ENCODE results near the gene TAF11L14.
"Not testable (repeated sequence)": the region's sequence is repeated elsewhere in the genome, so short reads cannot be mapped to it uniquely, and the experiment has no call there.

Gene TAF11L14

DNA sequence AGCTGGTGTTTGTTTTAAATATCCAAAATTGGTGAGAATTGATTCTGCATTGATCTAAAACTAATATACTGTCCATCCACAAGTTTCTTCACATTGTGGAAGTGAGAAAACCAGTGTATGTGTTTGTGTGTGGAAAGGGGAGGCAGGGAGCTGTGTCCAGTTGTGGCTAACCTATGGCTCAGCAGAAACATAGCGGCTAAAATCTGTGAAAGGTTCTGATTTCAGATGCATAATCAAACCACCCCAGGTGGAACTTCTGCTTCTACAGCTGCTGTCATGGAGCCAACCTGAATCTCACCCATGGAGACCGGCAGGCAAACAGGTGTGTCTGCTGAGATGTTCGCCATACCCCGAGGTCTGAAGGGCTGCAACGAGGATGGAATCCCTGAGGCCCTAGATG is at the start of gene TAF11L14:
TAF11L14 (plus strand) TSS at position 301 of the 400 bp plus-strand sequence.
- no peak for TF ChIP-seq JUND (IDR thresholded peaks at IDR 0.05; ENCODE audit: low read depth)
- DNase-seq (ENCODE audit: low read depth in 1 of 2, low spot score in 1 of 2) = no peak
- in situ Hi-C loops (cut with HindIII; ENCODE audit: low pct_unique_long_range_greater_than_20kb, low sequenced_read_pairs) = no loop called here

DNA sequence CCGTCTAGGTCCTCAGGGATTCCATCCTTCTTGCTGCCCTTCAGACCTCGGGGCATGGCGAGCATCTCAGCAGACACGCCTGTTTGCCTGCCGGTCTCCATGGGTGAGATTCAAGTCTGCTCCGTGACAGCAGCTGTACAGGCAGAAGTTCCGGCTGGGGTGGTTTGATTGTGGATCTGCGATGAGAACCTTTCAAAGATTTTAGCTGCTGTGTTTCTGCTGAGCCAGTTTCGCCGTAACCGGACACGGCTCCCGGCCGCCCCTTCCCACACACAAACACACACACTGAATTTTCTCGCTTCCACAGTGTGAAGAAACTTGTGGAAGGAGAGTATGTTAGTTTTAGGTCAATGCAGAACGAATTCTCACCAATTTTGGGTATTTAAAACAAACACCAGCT is 48.6 kb upstream of the TAF11L14 start, which contains the start of gene TAF11L7:
TAF11L7 (minus strand) TSS at position 101 of the 400 bp plus-strand sequence.
- in situ Hi-C loops (cut with HindIII; ENCODE audit: low pct_unique_long_range_greater_than_20kb, low sequenced_read_pairs); DNase-seq (ENCODE audit: low read depth in 1 of 2, low spot score in 1 of 2): not testable (repeated sequence)

DNA sequence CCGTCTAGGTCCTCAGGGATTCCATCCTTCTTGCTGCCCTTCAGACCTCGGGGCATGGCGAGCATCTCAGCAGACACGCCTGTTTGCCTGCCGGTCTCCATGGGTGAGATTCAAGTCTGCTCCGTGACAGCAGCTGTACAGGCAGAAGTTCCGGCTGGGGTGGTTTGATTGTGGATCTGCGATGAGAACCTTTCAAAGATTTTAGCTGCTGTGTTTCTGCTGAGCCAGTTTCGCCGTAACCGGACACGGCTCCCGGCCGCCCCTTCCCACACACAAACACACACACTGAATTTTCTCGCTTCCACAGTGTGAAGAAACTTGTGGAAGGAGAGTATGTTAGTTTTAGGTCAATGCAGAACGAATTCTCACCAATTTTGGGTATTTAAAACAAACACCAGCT is 43.4 kb upstream of the TAF11L14 start, which contains the start of gene TAF11L8:
TAF11L8 (minus strand) TSS at position 101 of the 400 bp plus-strand sequence.
- in situ Hi-C loops (cut with HindIII; ENCODE audit: low pct_unique_long_range_greater_than_20kb, low sequenced_read_pairs); DNase-seq (ENCODE audit: low read depth in 1 of 2, low spot score in 1 of 2): not testable (repeated sequence)

DNA sequence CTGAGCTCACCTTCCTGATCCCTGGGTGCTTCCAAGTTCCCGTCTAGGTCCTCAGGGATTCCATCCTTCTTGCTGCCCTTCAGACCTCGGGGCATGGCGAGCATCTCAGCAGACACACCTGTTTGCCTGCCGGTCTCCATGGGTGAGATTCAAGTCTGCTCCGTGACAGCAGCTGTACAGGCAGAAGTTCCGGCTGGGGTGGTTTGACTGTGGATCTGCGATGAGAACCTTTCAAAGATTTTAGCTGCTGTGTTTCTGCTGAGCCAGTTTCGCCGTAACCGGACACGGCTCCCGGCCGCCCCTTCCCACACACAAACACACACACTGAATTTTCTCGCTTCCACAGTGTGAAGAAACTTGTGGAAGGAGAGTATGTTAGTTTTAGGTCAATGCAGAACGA is 40.0 kb upstream of the TAF11L14 start, which contains the start of gene TAF11L9:
TAF11L9 (minus strand) TSS at position 140 of the 400 bp plus-strand sequence.
- DNase-seq (ENCODE audit: low read depth in 1 of 2, low spot score in 1 of 2); in situ Hi-C loops (cut with HindIII; ENCODE audit: low pct_unique_long_range_greater_than_20kb, low sequenced_read_pairs): not testable (repeated sequence)

DNA sequence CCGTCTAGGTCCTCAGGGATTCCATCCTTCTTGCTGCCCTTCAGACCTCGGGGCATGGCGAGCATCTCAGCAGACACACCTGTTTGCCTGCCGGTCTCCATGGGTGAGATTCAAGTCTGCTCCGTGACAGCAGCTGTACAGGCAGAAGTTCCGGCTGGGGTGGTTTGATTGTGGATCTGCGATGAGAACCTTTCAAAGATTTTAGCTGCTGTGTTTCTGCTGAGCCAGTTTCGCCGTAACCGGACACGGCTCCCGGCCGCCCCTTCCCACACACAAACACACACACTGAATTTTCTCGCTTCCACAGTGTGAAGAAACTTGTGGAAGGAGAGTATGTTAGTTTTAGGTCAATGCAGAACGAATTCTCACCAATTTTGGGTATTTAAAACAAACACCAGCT is 36.5 kb upstream of the TAF11L14 start, which contains the start of gene TAF11L10:
TAF11L10 (minus strand) TSS at position 101 of the 400 bp plus-strand sequence.
- in situ Hi-C loops (cut with HindIII; ENCODE audit: low pct_unique_long_range_greater_than_20kb, low sequenced_read_pairs); DNase-seq (ENCODE audit: low read depth in 1 of 2, low spot score in 1 of 2): not testable (repeated sequence)

DNA sequence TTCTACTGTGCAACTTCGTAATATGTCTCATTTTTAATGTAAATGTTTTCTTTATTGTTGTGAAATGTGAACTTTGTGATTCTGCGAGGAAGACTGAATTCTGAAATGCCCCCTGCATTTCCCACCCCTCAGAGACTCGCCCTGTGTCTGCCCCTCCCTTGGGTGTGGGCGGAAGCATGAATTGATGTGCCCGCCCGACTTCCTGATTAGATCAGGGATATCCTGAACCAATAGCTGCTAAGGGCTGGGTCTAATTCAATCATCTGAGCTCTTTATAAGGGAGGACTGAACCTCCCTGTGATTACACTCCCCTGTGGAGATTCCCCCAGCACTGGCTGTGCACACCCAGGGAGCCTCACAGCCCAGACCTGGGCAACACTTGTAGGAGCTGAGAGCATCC is 30.4 kb upstream of the TAF11L14 start, which contains the start of gene TAF11L11:
TAF11L11 (plus strand) TSS at position 304 of the 400 bp plus-strand sequence.
- DNase-seq (ENCODE audit: low read depth in 1 of 2, low spot score in 1 of 2); in situ Hi-C loops (cut with HindIII; ENCODE audit: low pct_unique_long_range_greater_than_20kb, low sequenced_read_pairs): not testable (repeated sequence)

DNA sequence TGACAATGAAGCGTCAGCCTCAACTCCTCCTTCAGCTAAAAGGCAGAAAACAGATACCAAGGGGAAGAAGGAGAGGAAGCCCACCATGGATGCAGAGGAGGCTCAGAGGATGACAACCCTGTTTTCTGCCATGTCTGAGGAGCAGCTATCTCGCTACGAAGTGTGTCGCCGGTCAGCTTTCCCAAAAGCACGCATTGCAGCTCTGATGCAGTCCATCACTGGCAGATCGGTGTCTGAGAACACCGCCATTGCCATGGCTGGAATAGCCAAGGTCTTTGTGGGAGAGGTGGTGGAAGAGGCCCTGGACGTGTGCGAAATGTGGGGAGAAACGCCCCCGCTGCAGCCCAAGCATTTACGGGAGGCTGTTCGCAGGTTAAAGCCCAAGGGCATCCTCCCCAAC is 29.3 kb upstream of the TAF11L14 start:
- in situ Hi-C loops (cut with HindIII; ENCODE audit: low pct_unique_long_range_greater_than_20kb, low sequenced_read_pairs) = no loop called here
- no peak for TF ChIP-seq JUND (IDR thresholded peaks at IDR 0.05; ENCODE audit: low read depth)

DNA sequence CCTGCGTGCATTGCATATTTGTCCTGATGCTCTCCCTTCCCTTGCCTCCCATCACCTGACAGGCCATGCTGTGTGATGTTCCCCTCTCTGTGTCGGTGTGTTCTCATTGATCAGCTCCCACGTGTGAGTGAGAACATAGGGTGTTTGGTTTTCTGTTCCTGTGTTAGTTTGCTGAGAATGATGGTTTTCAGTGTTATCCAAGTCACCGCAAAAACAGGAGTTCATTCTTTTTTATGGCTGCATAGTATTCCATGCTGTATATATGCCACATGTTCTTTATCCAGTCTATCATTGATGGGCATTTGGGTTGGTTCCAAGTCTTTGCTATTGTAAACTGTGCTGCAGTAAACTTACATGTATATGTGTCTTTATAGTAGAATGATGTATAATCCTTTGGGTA is 26.8 kb upstream of the TAF11L14 start:
- DNase-seq (ENCODE audit: low read depth in 1 of 2, low spot score in 1 of 2); in situ Hi-C loops (cut with HindIII; ENCODE audit: low pct_unique_long_range_greater_than_20kb, low sequenced_read_pairs): not testable (repeated sequence)

More for the DNA sequence above, 29.3 kb upstream of the TAF11L14 start:
- no peak for DNase-seq (ENCODE audit: low read depth in 1 of 2, low spot score in 1 of 2)

DNA sequence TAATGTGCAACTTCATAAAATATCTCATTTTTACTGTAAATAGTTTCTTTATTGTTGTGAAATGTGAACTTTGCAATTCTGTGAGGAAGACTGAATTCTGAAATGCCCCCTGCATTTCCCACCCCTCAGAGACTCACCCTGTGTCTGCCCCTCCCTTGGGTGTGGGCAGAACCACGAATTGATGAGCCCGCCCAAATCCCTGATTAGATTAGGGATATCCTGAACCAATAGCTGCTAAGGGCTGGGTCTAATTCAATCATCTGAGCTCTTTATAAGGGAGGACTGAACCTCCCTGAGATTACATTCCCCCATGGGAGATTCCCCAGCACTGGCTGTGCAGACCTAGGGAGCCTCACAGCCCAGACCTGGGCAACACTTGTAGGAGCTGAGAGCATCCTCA is 24.2 kb upstream of the TAF11L14 start, which contains the start of gene TAF11L12:
TAF11L12 (plus strand) TSS at position 301 of the 400 bp plus-strand sequence.
- in situ Hi-C loops (cut with HindIII; ENCODE audit: low pct_unique_long_range_greater_than_20kb, low sequenced_read_pairs); DNase-seq (ENCODE audit: low read depth in 1 of 2, low spot score in 1 of 2): not testable (repeated sequence)

DNA sequence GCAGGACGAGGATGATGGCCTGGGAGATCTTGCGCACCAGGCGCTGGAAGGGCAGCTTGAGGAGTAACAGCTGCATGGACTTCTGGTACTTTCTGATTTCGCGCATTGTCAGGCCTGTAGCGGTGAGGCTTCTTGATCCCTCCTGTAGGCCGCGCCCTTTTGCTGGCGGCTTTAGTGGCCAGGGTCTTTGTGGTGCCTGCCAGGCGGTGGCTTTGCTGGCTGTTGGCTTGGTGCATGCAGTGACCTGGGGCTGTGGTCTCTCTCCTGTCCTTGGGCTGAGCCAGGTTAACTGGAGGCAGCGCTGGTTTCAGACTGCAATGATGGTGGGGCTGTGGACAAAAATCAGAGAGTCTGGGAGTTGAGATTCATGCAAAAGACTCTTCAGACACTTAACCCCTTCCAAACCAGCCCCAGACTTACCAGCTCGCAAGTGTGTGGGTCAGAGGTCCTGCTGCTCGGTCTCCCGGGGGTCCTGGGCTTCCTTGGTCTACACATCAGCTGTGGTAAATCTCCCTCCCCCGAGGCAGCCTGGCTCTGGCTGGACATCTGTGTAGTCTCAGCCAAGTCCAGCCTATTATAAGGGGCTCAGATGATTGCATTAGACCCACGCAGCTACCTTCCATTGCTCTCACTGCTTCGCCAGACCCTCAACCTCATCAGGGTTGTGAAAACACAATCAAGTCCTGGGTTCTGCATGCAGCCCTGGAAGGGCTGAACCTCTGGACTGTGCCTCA is 19.2 kb upstream of the TAF11L14 start:
- in situ Hi-C loops (cut with HindIII; ENCODE audit: low pct_unique_long_range_greater_than_20kb, low sequenced_read_pairs) = no loop called here
- no peak for TF ChIP-seq JUND (IDR thresholded peaks at IDR 0.05; ENCODE audit: low read depth)
- DNase-seq (ENCODE audit: low read depth in 1 of 2, low spot score in 1 of 2) = no peak

DNA sequence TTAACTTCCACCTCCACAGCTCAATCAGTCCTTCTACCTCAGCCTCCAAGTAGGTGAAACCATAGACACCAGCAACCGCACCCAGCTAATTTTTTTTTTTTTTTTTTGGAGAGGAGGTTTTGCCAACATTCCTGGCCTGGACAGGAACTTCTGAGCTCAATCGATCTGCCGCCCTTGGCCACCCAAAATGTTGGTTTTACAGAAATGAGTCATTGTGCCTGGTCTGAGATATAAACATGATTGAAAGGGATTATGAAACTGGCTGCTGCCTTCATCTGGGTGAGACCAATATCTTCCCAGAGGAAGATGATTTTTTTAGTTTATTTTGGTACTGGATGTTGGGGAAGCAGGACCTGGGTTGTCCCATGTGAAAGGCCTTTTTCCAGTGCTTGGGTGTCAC is 14.9 kb upstream of the TAF11L14 start:
- no peak for DNase-seq (ENCODE audit: low read depth in 1 of 2, low spot score in 1 of 2)
- in situ Hi-C loops (cut with HindIII; ENCODE audit: low pct_unique_long_range_greater_than_20kb, low sequenced_read_pairs) = no loop called here
- no peak for TF ChIP-seq JUND (IDR thresholded peaks at IDR 0.05; ENCODE audit: low read depth)

DNA sequence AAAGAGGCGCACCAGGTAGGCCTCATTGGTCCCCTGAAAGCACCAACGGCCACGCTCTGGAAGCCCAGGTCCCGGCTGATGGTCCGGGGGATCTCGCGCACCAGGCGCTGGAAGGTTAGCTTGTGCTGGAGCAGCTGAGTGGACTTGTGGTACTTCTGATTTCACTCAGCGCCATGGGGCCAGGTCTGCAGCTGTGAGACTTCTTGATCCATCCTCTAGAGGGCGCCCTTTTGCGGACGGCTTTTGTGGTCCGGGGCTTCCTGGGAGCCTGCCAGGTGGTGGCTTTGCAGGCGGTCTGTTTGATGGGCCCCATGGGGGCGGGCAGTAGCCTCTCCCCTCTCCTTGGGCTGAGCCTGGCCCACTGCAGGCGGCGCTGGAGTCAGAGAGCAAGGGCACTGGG is 13.6 kb upstream of the TAF11L14 start:
- in situ Hi-C loops (cut with HindIII; ENCODE audit: low pct_unique_long_range_greater_than_20kb, low sequenced_read_pairs) = no loop called here
- TF ChIP-seq JUND (IDR thresholded peaks at IDR 0.05; ENCODE audit: low read depth) = no peak
- DNase-seq (ENCODE audit: low read depth in 1 of 2, low spot score in 1 of 2) = no peak

DNA sequence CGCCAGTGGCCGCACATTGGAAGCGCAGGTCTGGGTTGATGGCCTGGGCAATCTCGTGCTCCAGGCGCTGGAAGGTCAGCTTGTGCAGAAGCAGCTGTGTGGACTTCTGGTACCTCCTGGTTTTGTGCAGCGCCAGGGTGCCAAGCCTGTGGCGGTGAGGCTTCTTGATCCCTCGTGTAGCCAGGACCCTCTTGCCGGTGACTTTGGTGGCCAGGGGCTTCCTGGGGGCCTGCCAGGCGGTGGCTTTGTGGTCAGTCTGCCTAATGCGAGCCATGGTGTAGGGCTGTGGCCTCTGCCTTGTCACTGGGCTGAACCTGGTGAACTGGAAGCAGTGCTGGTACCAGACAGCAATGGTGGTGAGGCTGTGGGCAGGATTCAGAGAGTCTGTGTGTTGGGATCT is 8.6 kb upstream of the TAF11L14 start:
- DNase-seq (ENCODE audit: low read depth in 1 of 2, low spot score in 1 of 2) = no peak
- in situ Hi-C loops (cut with HindIII; ENCODE audit: low pct_unique_long_range_greater_than_20kb, low sequenced_read_pairs) = no loop called here
- TF ChIP-seq JUND (IDR thresholded peaks at IDR 0.05; ENCODE audit: low read depth) = no peak

DNA sequence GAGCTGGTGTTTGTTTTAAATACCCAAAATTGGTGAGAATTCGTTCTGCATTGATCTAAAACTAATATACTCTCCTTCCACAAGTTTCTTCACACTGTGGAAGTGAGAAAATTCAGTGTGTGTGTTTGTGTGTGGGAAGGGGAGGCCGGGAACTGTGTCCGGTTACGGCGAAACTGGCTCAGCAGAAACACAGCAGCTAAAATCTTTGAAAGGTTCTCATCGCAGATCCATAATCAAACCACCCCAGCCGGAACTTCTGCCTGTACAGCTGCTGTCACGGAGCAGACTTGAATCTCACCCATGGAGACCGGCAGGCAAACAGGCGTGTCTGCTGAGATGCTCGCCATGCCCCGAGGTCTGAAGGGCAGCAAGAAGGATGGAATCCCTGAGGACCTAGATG is 2.5 kb upstream of the TAF11L14 start, which contains the start of gene TAF11L13:
TAF11L13 (plus strand) TSS at position 301 of the 400 bp plus-strand sequence.
- in situ Hi-C loops (cut with HindIII; ENCODE audit: low pct_unique_long_range_greater_than_20kb, low sequenced_read_pairs); DNase-seq (ENCODE audit: low read depth in 1 of 2, low spot score in 1 of 2): not testable (repeated sequence)

DNA sequence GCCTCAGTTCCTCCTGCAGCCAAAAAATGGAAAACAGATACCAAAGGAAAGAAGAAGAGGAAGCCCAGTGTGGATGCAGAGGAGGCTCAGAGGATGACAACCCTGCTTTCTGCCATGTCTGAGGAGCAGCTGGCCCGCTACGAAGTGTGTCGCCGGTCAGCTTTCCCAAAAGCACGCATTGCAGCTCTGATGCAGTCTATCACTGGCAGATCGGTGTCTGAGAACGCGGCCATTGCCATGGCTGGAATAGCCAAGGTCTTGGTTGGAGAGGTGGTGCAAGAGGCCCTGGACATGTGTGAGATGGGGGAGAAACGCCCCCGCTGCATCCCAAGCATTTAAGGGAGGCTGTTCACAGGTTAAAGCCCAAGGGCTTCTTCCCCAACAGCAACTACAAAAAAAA is 15.0 kb downstream of the TAF11L14 start:
- in situ Hi-C loops (cut with HindIII; ENCODE audit: low pct_unique_long_range_greater_than_20kb, low sequenced_read_pairs); DNase-seq (ENCODE audit: low read depth in 1 of 2, low spot score in 1 of 2): not testable (repeated sequence)

DNA sequence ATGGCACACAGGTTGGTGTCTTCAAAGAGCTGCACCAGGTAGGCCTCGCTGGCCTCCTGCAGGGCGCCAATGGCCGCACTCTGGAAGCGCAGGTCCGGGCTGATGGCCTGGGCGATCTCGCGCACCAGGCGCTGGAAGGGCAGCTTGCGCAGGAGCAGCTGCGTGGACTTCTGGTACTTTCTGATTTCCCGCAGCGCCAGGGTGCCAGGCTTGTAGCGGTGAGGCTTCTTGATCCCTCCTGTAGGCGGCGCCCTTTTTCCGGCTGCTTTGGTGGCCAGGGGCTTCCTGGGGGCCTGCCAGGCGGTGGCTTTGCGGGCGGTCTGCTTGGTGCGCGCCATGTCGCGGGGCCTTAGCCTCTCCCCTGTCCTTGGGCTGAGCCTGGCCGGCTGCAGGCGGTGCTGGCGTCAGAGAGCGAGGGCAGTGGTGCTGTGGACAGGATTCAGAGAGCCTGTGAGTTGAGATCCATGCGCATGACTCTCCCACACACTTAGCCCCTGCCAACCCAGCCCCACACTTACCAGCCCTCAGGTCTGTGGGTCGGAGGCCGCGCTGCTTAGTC is 21.0 kb downstream of the TAF11L14 start:
- in situ Hi-C loops (cut with HindIII; ENCODE audit: low pct_unique_long_range_greater_than_20kb, low sequenced_read_pairs); DNase-seq (ENCODE audit: low read depth in 1 of 2, low spot score in 1 of 2): not testable (repeated sequence)

Data from T47D (cell line).